PC-9 (cell line): Measurements from ENCODE around the gene TRIM44. TPM values are rescaled to one million over a fixed set of nuclear protein-coding genes. Genes with fewer than 3 reads are reported as not detected.

Experiments
- BruUV-seq: library from RNA; stranded (reverse); fragments of 400-500 nt; replicated peaks from 2 replicates; lab custom pipeline; 2021; lab: Mats Ljungman, UMichigan
- CTCF ChIA-PET: fragments of 300-600 bp; sonication (Branson Sonifier 250); formaldehyde crosslinking; loops from one replicate; lab custom pipeline; 2022; ENCODE audit warnings: antibody characterized with exemption; lab: Charles Lee
- POLR2A ChIA-PET: fragments of 300-600 bp; sonication (Branson Sonifier 250); formaldehyde crosslinking; loops from one replicate; lab custom pipeline; 2022; ENCODE audit warnings: antibody characterized with exemption; ENCODE audit not compliant: unreplicated experiment; lab: Charles Lee
- DNase-seq, 2 experiments: peaks; one replicate each; pipeline versions ENCODE4 v3.0.0 to v3.0.0-alpha.2; 2015 to 2022; ENCODE audit warnings: mixed read lengths in 1 of 2
- H2AFZ ChIP-seq: fragments of 200-600 bp; sonication (generic); 2 replicates; pipeline ENCODE4 v1.8.1; 2017; ENCODE audit warnings: antibody characterized with exemption
- H3F3A ChIP-seq: fragments of 200-600 bp; sonication (generic); 2 replicates; pipeline ENCODE4 v1.8.1; 2017; ENCODE audit warnings: antibody characterized with exemption, mild to moderate bottlenecking, low read depth; ENCODE audit not compliant: insufficient read depth
- H3K27ac ChIP-seq: fragments of 200-600 bp; sonication (generic); 2 replicates; pipeline ENCODE4 v1.6.1; 2016; ENCODE audit warnings: mixed run types
- H3K27me3 ChIP-seq: fragments of 200-600 bp; sonication (generic); 2 replicates; pipeline ENCODE4 v1.6.1; 2016; ENCODE audit warnings: low read depth, mixed run types; ENCODE audit not compliant: insufficient read depth
- H3K36me3 ChIP-seq: fragments of 200-600 bp; sonication (generic); 2 replicates; pipeline ENCODE4 v1.6.1; 2016; ENCODE audit warnings: low read depth, mixed run types
- H3K4me1 ChIP-seq: fragments of 200-600 bp; sonication (generic); replicated peaks from 2 replicates; pipeline ENCODE4 v1.6.1; 2016; ENCODE audit warnings: mixed run types; ENCODE audit not compliant: insufficient read depth
- H3K4me2 ChIP-seq: fragments of 200-600 bp; sonication (generic); 2 replicates; pipeline ENCODE4 v1.6.1; 2017; ENCODE audit warnings: mixed run types
- H3K4me3 ChIP-seq: fragments of 200-600 bp; sonication (generic); 2 replicates; pipeline ENCODE4 v1.6.1; 2016; ENCODE audit warnings: mixed run types
- H3K79me2 ChIP-seq: fragments of 200-600 bp; sonication (generic); 2 replicates; pipeline ENCODE4 v1.6.1; 2017; ENCODE audit warnings: low read depth, mixed run types
- H3K9me2 ChIP-seq: fragments of 200-600 bp; sonication (generic); 2 replicates; pipeline ENCODE4 v1.8.1; 2017; ENCODE audit warnings: mild to moderate bottlenecking; ENCODE audit not compliant: insufficient read depth
- H3K9me3 ChIP-seq: fragments of 200-600 bp; sonication (generic); 2 replicates; pipeline ENCODE4 v1.8.1; 2016; ENCODE audit warnings: low read depth; ENCODE audit not compliant: insufficient read depth
- H4K20me1 ChIP-seq: fragments of 200-600 bp; sonication (generic); 2 replicates; pipeline ENCODE4 v1.8.1; 2017; ENCODE audit not compliant: insufficient read depth
- EZH2 ChIP-seq: fragments of 200-600 bp; sonication (generic); IDR thresholded peaks from 2 replicates; pipeline ENCODE4 v1.8.0; 2017; ENCODE audit warnings: antibody characterized with exemption, low read depth
- intact Hi-C: fragments of 100-400 bp; cut with micrococcal nuclease; formaldehyde crosslinking; loops from one replicate; pipeline ENCODE4 v1.10.0; 2022; ENCODE audit not compliant: unreplicated experiment
- total RNA-seq: library from RNA; stranded (reverse); gene quantifications from 2 replicates; pipeline ENCODE4 v1.2.3, GENCODE V29; 2021
- TF ChIP-seq, protein P1 (sequence below): fragments of 200-600 bp; sonication (generic); conservative IDR thresholded peaks from 2 replicates; pipeline ENCODE4 v1.6.1; 2017; ENCODE audit warnings: mixed run types, antibody characterized with exemption, mild to moderate bottlenecking, moderate library complexity

Gene TRIM44
- total RNA-seq, 1 experiment from 2014 or later, result 100 TPM

GRCh38 chr11:35794850-35795249, 132.3 kb downstream of the TRIM44 start:
- TF ChIP-seq EZH2, result no peak
- TF ChIP-seq, protein P1, sequence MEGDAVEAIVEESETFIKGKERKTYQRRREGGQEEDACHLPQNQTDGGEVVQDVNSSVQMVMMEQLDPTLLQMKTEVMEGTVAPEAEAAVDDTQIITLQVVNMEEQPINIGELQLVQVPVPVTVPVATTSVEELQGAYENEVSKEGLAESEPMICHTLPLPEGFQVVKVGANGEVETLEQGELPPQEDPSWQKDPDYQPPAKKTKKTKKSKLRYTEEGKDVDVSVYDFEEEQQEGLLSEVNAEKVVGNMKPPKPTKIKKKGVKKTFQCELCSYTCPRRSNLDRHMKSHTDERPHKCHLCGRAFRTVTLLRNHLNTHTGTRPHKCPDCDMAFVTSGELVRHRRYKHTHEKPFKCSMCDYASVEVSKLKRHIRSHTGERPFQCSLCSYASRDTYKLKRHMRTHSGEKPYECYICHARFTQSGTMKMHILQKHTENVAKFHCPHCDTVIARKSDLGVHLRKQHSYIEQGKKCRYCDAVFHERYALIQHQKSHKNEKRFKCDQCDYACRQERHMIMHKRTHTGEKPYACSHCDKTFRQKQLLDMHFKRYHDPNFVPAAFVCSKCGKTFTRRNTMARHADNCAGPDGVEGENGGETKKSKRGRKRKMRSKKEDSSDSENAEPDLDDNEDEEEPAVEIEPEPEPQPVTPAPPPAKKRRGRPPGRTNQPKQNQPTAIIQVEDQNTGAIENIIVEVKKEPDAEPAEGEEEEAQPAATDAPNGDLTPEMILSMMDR, result no peak
- Histone ChIP-seq H3K79me2 (peaks cover 47% of the 10 kb centered on the region), H2AFZ (no peak overlapping the region), H3K36me3 (peaks cover 10% of the 10 kb centered on the region; the same call in 1 of the 2 replicates), H3K9me3 (no peaks in the 10 kb centered on the region), H3K27ac (peak overlapping the region; percentile 30), H3K4me3 (no peak overlapping the region), H3K4me1 (peaks cover 56% of the 10 kb centered on the region), H3F3A (peaks cover 36% of the 10 kb centered on the region), H3K4me2 (peak overlapping the region; percentile 50), H3K27me3 (no peaks in the 10 kb centered on the region), H3K9me2 (no peaks in the 10 kb centered on the region), H4K20me1 (no peaks in the 10 kb centered on the region)
- intact Hi-C loops, result loop anchor here (2.0 to 10.0 kb wide), 3 partner anchors 133 to 350 kb away; partner anchors contain the start of gene TRIM44
- peak; percentile 46 to 83 for DNase-seq
- no TSS peak for BruUV-seq
- ChIA-PET POLR2A (interaction anchor here (0.5 to 0.7 kb wide), 4 partner anchors 9 to 382 kb away, joined by 3 to 7 read pairs (median 4); no protein-coding TSS in a partner anchor), CTCF (interaction anchor here (1.3 kb wide), 1 partner anchor 27 kb away, joined by 12 read pairs; no protein-coding TSS in a partner anchor)

DNA sequence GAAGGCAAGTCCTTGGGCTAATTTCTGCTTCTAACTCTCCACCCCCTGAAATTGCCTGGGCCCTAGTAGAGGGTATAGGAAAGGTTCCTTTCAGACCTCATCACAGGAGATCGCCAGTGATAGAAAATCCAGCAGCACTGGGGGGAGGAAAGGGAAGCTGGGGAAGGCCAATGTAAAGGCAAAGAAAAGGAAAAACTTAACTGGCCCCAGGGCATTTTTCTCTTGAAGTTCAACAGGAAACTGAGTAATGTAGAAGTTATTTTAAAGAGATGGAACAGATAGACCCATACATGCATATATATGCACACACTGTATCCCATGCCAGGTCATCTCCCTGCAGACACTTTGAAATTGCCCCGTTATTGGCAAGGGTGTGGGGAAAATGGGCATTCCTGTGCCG, 134.0 kb downstream of the TRIM44 start:
- TF ChIP-seq, protein P1, result no peak
- TF ChIP-seq EZH2, result no peak
- no peaks in the 10 kb centered on the region for H3K9me2 ChIP-seq
- CTCF ChIA-PET, result interaction anchor here (0.5 to 1.1 kb wide), 2 partner anchors 26 to 114 kb away, joined by 4 to 5 read pairs; no protein-coding TSS in a partner anchor
- no peaks in the 10 kb centered on the region for H4K20me1 ChIP-seq
- peaks cover 56% of the 10 kb centered on the region for H3K4me1 ChIP-seq
- BruUV-seq, result no TSS peak
- H3K27me3 ChIP-seq, result no peaks in the 10 kb centered on the region
- no peak overlapping the region for H2AFZ ChIP-seq
- intact Hi-C loops, result loop anchor here (5.0 to 10.0 kb wide), 2 partner anchors 134 to 348 kb away; partner anchors contain the start of gene TRIM44
- POLR2A ChIA-PET, result interaction anchor here (0.6 to 0.7 kb wide), 4 partner anchors 26 to 213 kb away, joined by 3 to 12 read pairs (median 4); no protein-coding TSS in a partner anchor
- peak overlapping the region; percentile 50 for H3K4me2 ChIP-seq
- no peak overlapping the region for H3K4me3 ChIP-seq
- peaks cover 64% of the 10 kb centered on the region for H3K79me2 ChIP-seq
- H3F3A ChIP-seq, result peaks cover 36% of the 10 kb centered on the region
- H3K36me3 ChIP-seq, result peaks cover 10% of the 10 kb centered on the region; the same call in 1 of the 2 replicates
- peak overlapping the region; percentile 54 for H3K27ac ChIP-seq
- peak; percentile 58 to 89 for DNase-seq
- no peaks in the 10 kb centered on the region for H3K9me3 ChIP-seq

- H4K20me1 ChIP-seq, result no peaks in the 10 kb centered on the region
- no peaks in the 10 kb centered on the region for H3K27me3 ChIP-seq
- H3K4me3 ChIP-seq, result no peak overlapping the region
- H3K27ac ChIP-seq, result peak overlapping the region; percentile 54
- peaks cover 64% of the 10 kb centered on the region for H3K79me2 ChIP-seq
- no peaks in the 10 kb centered on the region for H3K9me2 ChIP-seq
- ChIA-PET CTCF (interaction anchor here (0.7 kb wide), 1 partner anchor 364 kb away, joined by 3 read pairs; no protein-coding TSS in a partner anchor), POLR2A (interaction anchor here (0.6 to 0.7 kb wide), 2 partner anchors 169 to 1405 kb away, joined by 4 to 9 read pairs; no protein-coding TSS in a partner anchor)
- no peaks in the 10 kb centered on the region for H3K9me3 ChIP-seq
- peaks cover 36% of the 10 kb centered on the region for H3F3A ChIP-seq
- no peak for TF ChIP-seq EZH2
- H3K4me1 ChIP-seq, result peaks cover 56% of the 10 kb centered on the region
- H3K4me2 ChIP-seq, result peak overlapping the region; percentile 23
- BruUV-seq, result no TSS peak
- DNase-seq, result no peak
- H3K36me3 ChIP-seq, result peaks cover 10% of the 10 kb centered on the region; the same call in 1 of the 2 replicates
- intact Hi-C loops, result loop anchor here (5.0 to 10.0 kb wide), 2 partner anchors 136 to 346 kb away; partner anchors contain the start of gene TRIM44
- H2AFZ ChIP-seq, result no peak overlapping the region
Observed at GRCh38 chr11:35798423-35798822, 135.8 kb downstream of the TRIM44 start.
